Posterior vena cava (tissue), 2 donors: Measurements from ENCODE around the gene TBC1D32. TPM values are rescaled to one million over a fixed set of nuclear protein-coding genes. Genes with fewer than 3 reads are reported as not detected.
"Not testable (repeated sequence)": the region's sequence is repeated elsewhere in the genome, so short reads cannot be mapped to it uniquely, and the experiment has no call there.

Experiments used
- DNase-seq: peaks from one replicate; pipeline ENCODE4 v3.0.0-alpha.2; 2020; ENCODE audit warnings: low spot score
- intact Hi-C, 2 donors: fragments of 100-400 bp; cut with DNase I; formaldehyde crosslinking; loops; one replicate each; pipeline versions ENCODE4 v1.14.1 to v1.14.2; 2022 to 2023
- total RNA-seq, 2 donors: library from RNA; stranded (reverse); fragmentation: NEBNext Ultra II Directional; extraction: Animal tissue kit (Norgen Biotek cat#: 25700); gene quantifications; one replicate each; pipeline ENCODE4 v1.2.1, GENCODE V29; 2021
- donor health status: DM: yes; HTN: yes; CAD: no.
- donor health status: DM: yes; HTN: yes; CAD: no.

TBC1D32 gene
- total RNA-seq, 2 donors from 2014 or later = 4.0 to 5.0 TPM

DNA sequence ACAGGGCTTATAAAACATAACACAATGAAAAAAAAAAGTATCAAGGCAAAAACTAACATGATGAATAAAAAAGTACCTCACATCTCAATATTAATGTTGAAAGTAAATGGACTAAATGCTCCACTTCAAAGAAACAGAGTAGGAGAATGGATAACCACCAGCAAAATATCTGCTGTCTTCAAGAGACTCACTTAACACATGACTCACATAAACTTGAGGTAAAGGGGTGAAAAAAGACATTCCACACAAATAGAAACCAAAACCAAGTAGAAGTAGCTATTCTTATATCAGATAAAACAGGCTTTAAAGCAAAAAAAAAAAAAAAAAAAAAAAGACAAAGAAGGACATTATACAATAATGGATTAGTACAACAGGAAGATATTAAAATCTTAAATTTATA, 86.9 kb downstream of the TBC1D32 start:
- no peak for DNase-seq

DNA sequence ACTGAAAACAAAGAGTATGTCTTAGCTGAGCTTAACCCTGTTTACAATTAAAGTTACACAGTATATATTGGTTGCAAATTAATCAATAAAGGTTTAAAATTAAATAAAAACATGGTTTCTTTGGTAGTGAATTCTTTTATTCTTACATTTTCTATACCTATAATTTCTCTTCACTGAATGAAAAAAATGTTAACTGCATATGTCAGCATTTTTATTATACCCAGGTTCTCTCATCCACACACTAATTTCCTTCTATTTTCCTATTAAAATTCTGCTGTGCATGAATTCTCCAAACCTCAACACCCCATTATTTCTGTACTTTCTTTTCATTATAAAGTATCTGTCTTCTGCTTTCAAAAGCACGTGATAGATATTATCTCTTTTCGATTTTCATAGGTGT, 91.9 kb downstream of the TBC1D32 start:
- intact Hi-C loops = no loop called here
- DNase-seq = no peak

More for the DNA sequence above, 86.9 kb downstream of the TBC1D32 start:
- intact Hi-C loops = no loop called here

DNA sequence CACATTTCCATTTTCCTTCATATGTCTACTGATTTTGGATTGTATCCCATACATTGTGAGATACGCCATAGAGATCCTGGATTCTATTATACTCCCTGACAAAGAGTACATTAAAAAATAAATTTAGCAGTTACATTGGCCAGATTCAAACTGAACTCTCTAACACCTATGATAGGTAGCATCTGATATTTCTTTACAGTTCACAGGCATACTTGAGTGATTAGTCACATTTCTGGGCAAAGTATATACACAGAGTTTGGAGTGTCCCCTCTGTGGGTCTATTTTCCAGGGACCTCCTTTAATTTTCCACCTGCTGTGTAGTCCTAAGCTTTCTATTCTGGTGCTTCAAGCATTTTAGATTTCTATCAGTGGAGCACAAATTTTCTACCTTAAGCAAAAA, 96.4 kb downstream of the TBC1D32 start:
- DNase-seq = no peak

DNA sequence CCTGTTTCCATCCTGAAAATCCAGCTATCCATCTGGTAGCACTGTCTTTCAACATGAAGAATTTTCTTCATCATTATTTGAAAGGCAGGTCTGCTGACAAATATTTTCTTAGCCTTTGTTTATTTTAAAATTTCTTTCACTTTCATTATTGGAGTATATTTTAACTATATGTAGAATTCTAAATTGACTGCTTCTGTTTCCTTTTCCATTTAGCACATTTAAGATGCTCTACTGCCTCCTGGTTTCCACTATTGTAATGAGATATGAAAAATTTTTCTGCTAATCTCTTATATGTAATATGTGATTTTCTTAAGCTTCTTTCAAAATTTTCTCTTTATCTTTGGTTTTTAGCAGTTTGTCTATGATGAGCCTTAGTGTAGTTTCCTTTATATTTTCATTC, 97.3 kb downstream of the TBC1D32 start:
- intact Hi-C loops = no loop called here
- DNase-seq = no peak

More for the DNA sequence above, 96.4 kb downstream of the TBC1D32 start:
- intact Hi-C loops = no loop called here

DNA sequence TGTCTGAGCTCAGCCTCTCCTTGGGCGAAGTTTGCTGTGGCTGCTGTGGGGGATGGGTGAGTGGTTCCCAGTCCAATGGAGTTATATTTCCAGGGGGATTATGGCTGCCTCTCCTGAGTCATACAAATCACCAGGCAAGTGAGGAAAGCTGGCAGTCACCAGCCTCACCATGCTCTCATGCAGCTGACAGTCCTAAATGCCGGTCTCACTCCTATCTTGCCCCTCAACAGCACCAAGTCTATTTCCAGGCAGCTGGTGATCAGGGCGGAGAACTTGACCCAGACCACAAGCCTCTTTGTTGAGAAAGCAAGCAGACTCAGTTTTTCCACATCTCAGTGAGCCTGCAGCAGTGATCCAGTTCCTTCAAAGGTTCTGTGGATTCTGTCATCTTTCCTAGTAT, 98.9 kb downstream of the TBC1D32 start:
- intact Hi-C loops = no loop called here
- no peak for DNase-seq

DNA sequence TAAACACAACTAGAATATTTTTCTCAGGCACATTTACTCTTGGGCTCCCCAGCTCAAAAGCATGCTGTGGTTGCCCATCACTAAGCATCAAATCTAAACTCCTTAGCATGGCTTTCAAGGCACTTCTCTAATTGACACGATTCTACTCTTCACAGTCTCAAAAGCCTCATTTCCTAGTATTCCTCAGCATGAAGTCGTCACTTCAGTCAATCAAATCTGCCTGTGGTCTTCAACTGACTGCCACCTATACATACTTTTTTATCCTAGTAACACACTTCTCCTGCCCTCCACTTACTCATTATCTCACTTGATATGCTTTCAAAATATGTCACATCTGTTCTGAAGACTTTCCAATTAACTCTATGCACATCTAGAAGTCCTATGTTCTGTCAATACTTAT, 110.3 kb downstream of the TBC1D32 start:
- DNase-seq = no peak
- intact Hi-C loops = no loop called here

DNA sequence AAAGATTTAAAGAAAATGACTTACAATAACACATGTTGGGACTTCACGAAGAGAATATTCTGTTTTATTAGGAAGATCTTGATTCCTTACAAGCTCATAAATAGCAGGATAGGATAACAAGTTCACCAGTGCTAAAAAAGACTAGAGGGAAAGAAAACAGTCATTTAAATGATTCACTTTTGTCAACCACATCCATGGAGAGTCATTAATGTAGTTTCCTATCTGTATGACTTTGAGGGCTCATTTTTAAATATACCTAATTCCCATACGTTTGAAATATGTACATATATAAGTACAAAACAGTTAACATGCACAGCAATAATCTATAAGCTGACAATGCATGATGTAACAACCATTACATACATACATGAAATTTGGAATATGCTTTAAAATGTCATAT, 111.1 kb downstream of the TBC1D32 start:
- DNase-seq = no peak
- intact Hi-C loops = no loop called here

DNA sequence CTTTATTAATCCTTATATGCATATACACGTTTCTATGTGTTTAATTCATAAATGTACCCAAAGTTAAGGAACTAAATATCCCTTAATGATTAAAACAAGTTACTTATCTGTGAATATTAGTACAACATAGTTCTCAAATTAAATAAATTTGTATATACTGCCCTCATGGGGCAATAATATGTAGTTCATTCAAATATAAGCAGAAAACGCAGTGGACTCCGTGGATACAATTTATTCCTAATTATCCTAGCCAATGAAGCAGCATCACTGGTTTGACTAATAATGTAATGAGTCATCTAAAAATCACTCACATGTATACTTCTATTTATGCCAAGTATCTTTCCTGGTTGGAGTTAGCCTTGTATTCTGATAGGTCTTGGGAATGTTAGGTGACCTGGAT, 111.6 kb downstream of the TBC1D32 start:
- DNase-seq = no peak
- intact Hi-C loops = no loop called here

DNA sequence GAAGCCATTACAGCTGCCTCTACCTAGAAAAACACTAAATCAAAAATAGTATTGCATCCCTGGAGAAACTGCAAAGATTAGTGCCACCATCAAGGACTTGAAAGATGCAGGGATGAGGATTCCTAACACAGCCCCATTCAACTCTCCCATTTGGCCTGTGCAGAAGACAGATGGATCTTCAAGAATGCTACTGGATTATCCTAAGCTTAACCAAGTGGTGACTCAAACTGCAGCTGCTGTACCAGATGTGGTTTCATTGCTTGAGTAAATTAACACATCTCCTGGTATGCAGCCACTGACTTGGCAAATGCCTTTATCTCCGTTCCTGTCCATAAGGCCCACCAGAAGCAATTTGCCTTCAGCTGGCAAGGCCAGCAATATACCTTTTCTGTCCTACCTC, 117.4 kb downstream of the TBC1D32 start:
- no peak for DNase-seq
- intact Hi-C loops = no loop called here

DNA sequence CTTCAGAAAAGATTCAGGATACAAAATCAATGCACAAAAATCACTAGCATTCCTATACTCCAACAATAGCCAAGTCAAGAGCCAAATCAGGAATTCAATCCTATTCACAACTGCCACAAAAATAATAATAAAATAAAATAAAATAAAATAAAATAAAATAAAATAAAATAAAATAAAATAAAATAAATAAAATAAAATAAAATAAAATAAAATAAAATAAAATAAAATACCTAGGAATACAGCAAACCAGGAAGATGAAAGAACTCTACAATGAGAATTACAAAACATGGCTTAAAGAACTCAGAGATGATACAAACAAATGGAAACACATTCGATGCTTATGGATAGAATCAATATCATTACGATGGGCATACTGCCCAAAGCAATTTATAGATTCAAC, 120.9 kb downstream of the TBC1D32 start:
- intact Hi-C loops, DNase-seq: not testable (repeated sequence)

DNA sequence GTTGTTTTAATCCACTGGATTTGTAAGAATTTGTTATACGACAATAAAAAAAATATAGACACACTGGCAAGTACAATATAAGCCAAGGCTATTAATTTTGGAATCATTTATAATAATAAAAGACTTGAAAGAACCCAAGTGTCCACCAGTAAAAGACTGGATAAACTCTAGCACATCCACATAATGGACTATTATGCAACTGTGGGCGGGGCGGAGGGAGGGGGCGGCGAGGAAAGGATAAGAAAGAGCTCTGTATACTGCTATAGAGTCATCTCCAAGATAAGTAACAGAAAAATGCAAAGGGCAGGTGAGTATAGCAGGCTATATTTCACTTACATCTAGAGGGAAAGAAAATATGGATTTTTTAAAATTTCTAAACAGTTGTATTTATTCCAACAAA, 123.3 kb downstream of the TBC1D32 start:
- DNase-seq = no peak
- intact Hi-C loops = no loop called here

DNA sequence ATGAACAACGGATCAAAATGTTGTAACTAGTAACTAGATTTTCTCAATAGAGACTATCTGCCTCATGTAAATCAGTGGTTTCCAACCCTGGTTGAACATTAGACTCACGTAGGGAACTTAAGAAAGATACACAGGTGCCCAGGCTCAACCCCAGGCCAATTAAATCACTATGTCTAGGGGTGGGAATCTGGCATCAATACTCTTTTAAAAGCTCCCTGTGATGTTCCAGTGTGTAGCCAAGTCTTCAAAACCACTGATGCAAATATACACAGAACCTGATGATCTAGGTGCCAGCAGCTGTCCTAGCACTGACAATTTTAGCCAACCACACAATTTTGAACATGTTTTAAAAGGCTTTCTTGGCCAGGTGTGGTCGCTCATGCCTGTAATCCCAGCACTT, 128.7 kb downstream of the TBC1D32 start:
- DNase-seq = no peak
- intact Hi-C loops = no loop called here

DNA sequence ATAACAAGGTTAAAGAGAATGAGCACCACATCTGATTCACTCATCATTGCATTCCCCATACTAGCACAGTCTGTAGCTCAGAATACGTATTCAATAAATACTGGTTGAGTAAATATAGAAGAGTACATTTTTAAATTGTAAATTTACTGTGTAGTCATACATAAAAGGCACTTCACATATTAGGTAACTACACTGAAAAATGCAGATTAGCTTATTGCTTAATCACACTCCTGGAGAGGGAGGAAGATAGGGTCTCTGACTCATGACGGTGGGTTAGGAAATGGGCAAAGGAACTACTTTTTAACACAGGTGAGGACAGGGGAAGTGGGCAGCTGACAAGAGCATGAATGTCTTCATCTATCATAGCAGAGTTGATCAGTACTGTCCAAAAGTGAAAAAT, 133.2 kb downstream of the TBC1D32 start:
- no peak for DNase-seq

DNA sequence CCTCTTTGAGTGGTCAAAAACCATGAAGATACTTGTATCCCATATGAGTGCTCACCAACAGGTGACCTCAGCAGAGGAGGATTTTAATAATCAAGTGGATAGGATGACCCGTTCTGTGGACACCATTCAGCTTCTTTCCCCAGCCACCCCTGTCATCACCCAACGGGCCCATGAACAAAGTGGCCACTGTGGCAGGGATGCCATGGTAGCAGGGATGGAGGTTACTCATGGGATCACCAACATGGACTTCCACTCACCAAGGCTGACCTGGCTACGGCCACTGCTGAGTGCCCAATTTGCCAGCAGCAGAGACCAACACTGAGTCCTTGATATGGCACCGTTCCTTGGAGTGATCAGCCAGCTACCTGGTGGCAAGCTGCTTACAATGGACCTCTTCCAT, 138.2 kb downstream of the TBC1D32 start:
- intact Hi-C loops, DNase-seq: not testable (repeated sequence)

More for the DNA sequence above, 133.2 kb downstream of the TBC1D32 start:
- intact Hi-C loops = no loop called here

DNA sequence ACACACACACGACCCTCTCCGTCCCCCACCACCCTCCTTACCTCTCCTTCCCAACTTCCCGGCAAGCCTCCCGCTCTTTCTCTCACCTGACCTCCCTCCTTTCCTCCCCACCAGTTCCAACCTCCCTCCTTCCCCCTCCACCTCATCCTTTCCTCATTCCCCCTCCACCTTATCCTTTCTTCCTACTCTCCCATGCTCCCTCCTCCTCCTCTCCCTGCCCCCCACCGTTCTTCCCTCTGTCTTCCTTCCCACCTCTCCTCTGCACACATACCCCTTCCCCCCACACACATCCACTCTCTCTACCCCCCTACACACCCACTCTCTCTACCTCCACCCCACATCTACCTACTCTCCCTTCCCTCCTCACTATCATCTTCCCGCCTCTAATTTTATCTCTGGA, 144.2 kb downstream of the TBC1D32 start:
- DNase-seq = no peak
- intact Hi-C loops = no loop called here

DNA sequence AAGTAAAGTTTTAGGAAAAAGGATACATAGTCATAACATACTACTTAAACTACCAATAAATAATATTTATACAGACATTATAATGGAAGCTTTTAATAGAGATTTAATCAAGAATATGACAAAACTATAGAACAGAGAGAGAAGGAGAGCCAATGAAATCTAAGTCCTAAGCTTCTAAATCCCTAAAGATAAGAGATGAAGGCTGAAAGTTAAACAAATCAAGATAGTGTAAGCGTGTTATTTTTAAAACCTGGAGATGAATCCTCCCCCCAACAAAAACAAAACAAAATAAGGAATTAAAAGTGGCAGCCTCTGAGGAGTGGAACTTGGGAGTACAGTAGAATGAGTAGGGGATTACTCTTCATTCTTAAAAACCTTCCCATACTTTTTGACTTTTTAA, 145.9 kb downstream of the TBC1D32 start:
- no peak for DNase-seq
- intact Hi-C loops = no loop called here

DNA sequence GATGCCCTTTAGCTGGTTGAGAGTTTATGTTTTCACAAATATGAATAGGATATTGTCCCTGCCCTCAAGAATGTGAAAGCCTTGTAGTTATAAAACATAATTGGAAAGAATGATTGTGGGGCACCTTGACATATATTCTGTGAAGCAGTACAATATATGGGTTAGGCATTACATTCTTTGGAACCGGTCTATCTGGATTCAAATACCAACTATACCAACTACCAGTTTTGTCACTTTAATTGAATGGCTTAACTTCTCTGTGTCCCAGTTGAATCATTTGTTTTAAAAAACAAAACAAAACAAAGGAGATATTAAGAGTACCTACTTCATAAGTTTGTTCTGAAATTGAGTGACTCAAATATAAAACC, 146.5 kb downstream of the TBC1D32 start:
- DNase-seq = no peak
- intact Hi-C loops = no loop called here

DNA sequence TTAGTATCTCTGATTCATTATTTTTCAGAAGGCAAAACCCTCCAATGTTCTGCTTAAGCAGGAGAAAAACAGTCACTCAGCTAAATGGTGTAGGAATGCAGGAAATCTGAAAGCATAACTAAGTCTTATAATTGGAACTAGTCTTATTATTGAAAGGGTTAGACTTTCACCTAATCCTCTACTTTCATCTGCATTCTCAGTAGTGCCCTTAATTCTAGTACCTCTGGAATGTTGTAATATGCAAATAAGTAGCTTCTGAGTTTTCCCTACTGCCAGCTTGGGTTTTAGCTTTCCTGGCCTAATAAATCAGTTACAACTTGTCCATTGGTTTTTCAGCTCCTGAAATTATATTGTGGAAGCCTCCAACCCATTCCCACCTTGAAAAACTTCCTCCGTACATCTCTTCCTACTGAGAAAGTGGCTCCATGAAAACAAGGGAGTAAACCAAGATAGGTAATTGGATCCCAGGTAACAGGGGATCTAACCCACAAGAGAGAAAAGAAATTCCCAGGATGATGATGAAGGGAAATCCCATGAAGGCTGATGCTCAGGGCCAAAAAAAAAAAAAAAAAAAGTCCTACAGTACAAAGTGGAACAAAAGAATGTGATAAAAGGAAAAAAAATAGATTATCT, 147.0 kb downstream of the TBC1D32 start:
- no peak for DNase-seq
- intact Hi-C loops = no loop called here

DNA sequence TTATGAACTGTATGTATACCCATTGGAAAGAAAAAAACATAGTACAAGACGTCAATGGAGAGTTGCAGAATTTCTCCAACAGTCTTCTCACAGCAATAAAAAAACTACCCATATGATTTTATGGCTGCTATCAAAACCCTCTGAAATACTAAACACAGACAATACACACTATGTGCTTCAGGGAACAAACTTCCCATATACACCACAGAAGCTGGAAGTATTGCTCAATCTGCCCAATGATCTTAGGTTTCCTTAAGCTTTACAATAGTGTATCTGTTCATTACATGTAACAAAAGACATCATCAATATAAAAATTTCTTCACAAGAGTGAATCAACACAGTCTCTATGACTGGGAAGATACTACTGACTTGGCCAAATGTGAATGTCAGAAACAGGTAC, 150.5 kb downstream of the TBC1D32 start:
- intact Hi-C loops = no loop called here
- DNase-seq = no peak

DNA sequence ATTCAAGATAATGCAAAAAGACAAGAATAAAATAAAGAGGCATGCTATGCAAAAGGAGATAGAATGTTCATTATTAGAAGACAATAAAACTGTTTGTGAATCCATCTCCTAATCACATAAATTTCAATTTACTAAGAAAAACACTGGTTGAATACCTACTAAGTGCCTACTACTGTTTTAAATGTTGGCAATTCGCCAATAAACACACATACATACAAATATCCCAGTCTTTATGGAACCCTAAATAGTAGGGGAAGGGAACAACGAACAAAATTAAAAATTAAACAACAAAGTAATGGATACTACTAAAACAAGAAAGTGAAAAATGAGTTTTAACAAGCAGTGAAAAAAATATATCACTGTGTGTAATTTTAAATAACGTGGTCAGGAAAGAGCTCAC, 158.5 kb downstream of the TBC1D32 start:
- DNase-seq = no peak
- intact Hi-C loops = no loop called here

DNA sequence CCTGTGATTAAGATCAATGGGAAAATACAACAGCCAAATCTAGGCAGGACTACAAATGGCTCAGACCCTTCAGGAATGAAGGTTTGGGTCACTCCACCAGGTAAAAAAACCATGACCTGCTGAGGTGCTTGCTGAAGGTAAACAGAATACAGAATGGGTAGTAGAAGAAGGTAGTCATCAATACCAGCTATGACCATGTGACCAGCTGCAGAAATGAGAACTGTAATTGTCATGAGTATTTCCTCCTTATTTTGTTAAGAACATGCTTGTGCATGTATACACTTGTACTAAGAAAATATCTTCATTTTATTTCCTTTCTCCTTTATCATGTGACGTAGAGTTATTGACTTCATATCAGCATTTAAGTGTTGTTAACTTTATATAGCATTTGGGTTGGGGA, 161.8 kb downstream of the TBC1D32 start:
- intact Hi-C loops, DNase-seq: not testable (repeated sequence)

DNA sequence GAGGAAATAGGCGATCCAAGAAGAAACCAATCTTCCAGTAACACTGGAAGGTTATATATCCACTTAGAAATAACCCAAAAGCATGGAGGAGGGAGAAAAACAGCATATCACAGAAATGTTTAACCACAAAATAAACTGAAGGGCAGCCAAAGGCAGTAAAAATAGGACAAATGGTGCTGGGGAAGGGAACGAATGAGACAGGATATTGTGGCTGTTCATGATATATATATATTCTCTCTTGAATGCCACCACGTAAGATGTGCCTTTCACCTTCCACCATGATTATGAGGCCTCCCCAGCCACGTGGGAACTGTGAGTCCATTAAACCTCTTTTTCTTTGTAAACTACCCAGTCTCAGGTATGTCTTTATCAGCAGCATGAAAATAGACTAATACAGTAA, 162.4 kb downstream of the TBC1D32 start:
- DNase-seq = no peak
- intact Hi-C loops = no loop called here
